GM21717 (cell line): Measurements from ENCODE around the gene KIF26B.

Experiments
- ATAC-seq: cut with Tn5 transposase; IDR thresholded peaks from one replicate; pipeline ENCODE4 v1.9.1; 2021; ENCODE audit warnings: mild to moderate bottlenecking, moderate library complexity; ENCODE audit not compliant: unreplicated experiment

The KIF26B gene

DNA sequence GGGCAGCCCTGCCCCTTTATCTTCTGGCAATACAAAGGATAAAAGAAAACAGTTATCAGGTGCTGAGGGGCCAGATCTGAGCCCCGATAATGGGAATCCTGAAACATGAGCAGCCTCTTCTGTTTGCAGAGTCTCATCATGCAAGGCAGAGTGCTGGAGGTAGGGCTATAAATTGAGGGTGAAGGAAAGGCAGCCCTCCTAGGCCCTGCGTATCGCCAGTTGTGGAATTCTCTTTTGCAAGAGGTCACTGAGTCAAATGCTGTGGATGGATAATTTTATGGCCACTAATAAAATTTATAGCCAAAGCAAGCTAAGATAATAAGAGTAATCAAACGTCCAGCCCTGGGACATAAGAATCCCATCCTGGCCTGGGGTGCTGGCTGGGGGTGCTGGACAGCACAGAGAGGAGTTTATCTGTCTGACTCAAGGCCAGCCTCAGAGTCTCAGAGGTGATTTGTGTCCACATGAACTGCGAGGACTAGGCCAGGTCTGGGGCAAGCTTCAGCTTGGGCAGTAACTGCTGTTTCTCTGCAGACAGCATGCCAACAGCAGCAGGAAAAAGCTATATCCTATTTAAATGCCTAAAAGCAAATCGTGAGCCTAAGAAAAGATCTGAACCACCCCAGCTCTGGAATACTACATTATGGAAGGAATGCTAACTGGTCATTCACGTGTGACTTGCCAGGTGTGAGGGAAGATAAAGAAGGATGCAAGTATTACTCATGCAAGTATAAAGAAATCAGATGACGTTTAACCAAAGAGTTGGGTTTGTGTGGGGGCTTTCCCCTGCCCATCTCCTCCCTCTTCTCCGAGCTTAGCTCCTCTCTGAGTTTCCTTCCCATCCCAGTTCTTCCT, 254.8 kb downstream of the KIF26B start:
- no peak for ATAC-seq

DNA sequence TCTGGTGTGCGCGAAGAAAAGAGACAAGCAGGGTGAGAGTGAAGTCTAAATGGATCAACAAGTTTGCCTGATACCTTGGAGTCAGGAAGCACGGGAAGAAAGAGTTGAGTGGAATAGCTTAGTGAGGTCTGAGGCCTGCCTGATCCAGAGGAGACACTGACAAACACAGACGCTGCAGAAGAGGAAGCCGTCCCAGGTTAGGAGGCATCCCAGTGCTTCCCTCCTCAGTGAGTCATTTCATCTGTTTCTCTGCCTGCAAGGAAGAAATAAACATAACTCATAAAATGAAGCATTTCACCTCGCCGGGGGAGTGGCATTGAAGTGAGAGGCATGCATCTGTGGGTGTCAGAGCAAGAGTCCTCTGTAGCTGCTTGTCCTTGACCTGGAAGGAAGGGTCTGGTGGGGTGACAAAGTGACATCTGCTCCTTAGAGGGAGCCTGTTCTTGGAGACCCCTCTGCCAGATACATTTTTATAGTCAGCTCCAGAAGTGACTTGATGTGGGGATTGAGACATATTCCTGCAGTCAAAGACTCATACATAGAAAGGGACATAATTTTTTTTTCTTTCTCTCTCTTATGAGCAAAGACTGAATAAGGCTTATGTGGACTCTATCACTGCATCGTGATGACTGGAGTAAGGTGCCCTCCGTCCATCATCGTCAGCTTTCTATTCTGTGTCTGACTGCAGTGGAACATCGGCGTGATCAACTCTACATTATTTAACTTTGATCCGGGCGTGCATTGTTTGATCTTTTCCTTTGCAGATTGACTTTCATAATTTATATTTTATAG, 256.7 kb downstream of the KIF26B start:
- no peak for ATAC-seq

DNA sequence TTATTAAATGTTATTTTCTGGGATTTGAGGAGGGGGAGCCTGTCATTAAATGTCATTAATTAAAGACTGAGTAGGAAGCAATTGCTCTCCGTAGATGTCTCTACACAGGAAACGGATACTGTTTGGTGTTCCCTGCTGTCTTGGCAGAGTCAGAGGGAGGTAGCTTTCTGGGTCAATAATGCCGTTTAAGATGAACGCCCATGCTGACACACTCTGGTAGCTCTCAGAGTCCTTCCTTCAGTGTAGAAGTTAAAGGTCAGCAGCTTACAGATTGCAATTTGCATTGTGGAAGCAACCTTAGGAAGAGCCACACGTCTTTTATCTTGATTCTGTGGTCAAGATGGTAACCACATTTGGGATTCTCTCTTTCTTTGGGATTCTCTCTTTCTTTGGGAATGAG, 257.5 kb downstream of the KIF26B start:
- no peak for ATAC-seq

DNA sequence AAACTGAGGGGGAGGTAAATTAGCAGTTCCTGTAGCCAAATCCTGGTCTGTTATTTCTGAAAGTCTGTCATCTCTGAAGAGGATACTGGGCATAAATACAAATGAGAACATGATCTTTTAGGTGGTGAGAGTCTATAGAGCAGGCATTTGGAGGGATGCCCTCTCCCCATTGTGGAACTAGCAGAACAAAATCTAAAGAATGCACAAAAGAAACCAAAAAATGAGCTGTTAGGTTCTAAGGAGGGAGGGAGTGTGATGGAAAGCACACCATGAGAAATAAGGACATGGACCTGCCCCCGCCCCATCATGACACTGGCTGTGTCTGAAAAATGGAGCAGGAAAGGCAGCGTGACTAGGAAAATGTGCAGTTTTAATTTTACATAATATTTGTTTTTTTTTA, 262.0 kb downstream of the KIF26B start:
- ATAC-seq = no peak

DNA sequence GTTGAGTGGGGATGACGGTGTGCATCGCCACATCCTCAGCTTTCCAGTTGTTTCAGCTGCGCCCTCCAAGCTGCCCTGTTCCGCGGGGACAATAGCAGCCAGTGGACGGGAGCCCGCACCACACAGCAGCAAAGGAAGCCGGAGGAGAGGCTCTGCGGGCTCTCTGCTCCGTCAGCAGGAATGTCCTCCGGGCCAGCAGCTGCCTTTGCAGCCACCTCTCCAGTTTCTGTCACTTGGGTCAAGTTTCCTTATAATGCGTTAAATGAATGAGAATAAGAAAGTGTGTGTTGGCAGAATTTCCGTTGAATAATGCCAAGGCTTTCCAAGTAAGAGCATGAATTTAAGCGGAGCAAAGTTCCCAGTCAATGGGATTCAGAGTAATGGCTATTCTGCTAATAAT, 263.3 kb downstream of the KIF26B start:
- ATAC-seq = no peak

DNA sequence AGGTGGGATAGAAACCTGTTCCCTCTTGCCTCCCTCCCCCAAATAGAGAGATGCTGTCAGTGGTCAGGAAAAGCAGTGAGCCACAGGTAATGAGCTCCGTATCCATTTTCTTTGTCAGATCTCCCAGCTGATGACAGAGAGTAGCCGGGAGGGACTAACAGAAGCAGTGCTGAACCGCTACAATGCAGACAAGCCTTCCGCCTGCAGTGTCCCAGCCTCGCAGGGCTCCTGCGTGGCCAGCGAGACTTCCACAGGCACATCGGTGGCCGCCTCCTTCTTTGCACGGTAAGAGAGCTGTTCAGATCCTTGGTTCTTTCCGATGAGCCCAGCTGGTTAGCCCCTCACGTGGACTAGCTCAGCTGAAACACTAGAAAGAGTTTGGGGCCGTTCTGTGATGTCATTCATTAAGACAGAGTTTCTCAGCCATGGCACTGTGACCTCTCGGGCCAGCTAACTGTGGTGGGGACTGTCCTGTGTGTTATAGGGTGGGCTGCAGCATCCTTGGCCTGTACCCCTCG, 264.7 kb downstream of the KIF26B start:
- no peak for ATAC-seq

DNA sequence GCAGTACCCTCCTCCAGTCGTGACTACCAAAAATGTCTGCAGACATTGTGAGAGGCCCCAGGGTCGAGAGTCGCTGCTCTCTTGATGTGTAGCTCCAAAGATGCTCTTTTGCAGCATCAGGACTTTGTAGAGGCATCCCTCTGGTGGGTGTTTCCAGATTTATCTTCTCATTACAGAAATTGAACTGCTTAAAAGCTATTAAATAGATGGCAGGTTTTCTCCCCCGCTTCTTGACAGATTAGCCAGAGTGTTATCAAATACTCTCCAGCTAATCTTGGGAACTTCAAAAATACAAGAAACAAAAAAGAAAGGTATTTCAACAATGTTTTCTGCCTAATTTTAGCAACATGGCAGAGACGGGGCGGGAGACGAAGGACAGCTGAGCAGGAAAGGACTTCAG, 265.2 kb downstream of the KIF26B start:
- ATAC-seq = no peak

DNA sequence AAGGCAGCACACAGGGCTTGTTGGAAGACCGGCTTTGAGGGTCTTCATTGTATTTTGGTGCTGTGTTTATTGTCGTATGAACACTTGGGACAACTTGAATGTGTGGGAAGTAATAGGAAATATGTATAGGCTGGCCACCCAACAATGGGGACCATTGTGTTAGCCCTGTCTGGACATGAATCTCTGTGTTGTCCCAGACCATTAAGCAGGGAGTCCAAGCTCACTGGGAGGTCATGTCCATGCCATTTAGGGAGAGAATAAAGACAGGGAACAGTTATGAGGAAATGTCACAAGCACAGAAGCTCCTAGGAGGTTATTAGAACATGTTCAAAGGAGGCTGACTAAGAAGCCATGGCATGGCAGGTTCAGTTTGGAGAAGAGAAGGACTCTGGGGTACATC, 266.1 kb downstream of the KIF26B start:
- no peak for ATAC-seq

DNA sequence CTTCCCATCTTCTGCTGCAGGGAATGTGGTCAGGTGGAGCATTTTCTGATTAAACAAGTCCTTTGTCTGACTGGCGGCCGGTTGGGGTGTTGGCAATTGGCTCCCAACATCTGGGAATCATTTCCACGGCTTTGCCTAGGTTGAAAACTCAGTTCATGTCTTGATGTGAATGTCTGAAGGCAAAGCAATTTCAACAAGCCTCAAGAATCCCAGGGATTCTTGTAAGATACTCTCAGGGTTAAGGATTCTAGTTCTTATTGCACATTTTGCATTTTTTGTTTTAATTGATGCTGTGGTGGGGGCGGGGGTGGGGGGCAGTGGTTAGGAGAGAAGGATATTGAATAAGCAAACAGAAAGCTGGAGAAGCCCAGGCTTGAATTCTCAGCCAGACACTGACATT, 273.9 kb downstream of the KIF26B start:
- ATAC-seq = no peak

DNA sequence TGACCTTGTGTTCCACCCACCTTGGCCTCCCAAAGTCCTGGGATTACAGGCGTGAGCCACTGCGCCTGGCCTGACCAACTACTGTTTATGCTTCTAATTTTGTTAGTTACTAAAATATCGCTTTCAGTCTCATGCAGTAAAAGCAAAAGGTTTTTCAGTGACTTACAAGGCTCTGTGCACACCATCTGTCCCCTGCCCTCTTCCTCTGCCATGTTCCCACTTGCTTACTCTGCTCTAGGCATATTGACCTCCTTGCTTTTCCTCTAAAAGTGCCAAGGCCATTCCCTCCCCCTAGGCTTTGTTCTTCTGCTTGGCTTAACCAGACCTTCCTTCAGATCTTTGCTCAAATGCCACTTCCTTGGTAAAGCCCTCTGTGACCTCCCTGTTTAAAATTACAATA, 276.9 kb downstream of the KIF26B start:
- ATAC-seq = no peak

DNA sequence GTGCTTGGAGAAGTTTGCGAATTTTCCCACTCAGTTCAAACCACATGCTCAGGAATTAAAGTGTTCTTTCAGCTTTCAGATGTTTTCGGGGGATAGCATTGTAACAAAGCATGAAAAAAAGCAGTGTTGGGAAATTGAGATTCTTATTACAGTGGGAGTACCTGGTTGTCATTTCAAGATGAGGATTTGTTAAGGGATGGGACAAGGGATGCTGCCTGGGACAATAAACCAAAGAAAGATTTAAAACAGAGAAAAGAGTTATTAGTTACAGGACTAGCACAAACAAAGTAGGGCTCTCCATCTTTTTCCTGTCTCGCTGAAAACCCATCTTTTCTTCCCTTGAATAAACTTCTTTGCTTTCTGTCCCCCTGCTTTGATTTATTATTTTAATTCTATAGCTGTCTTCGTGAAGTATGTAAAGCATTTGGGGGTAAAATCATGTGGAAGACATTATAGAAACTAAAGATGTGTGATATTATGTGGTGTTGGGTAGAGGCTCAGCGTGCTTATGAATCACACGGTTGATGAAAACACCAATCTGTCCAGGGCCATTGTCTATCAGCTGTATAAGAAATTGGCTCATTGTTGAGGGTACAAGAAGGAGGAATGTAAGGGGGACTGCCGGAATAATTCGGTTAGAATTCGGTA, 277.6 kb downstream of the KIF26B start:
- ATAC-seq = no peak

DNA sequence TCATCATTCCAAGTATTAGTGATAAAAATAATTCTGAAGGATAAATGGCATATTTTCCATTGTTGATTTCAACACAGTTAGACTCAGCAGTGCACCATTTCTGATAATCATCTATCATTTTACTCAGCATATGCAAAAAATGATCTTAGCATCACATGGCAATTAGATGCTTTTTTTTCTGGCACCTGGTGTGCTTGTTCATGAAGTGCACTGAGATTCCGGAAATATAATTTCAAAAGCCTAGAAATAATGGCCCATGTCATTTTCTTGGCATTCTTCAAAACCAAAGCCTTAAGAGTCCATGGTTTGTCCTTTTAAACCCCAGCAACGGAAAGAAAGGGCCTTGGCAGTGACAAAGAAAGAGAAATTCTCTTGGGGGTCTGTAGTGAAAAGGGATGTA, 278.8 kb downstream of the KIF26B start:
- ATAC-seq = no peak

DNA sequence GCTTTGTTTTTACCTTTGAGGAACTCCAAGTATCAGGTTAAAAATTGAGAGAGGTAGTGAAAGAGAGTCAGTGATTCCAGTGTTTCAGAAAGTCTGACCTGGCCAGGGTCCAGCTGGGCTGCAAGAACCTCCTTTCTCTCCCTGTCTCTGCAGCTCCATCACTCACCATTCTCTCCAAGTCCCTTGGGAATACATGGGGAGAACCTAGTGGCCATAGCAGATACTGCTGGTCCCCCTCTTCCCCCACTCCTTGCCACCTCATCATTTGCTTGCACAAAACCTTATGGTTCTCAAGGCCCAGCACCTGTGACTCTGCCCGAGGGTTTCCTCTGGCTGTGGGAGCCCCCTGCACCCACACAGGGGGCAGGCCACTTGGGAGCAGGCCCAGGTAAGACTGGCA, 279.5 kb downstream of the KIF26B start:
- no peak for ATAC-seq

DNA sequence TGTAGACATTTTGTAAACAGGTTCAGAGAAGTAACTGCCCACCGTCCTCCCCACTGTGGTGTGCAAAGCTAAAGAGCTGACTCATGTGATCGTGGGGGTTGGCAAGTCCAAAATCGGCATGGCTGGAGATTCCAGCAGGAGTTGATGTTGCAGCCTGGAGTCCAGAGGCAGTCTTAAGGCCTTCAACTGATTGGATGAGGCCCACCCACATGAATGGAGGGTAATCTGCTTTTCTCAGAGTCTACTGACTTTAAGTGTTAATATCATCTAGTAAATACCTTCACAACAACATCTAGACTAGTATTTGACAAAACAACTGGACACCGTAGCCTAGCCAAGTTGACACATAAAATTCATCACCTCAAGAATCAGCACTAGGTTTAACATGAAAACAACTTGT, 281.6 kb downstream of the KIF26B start:
- no peak for ATAC-seq

DNA sequence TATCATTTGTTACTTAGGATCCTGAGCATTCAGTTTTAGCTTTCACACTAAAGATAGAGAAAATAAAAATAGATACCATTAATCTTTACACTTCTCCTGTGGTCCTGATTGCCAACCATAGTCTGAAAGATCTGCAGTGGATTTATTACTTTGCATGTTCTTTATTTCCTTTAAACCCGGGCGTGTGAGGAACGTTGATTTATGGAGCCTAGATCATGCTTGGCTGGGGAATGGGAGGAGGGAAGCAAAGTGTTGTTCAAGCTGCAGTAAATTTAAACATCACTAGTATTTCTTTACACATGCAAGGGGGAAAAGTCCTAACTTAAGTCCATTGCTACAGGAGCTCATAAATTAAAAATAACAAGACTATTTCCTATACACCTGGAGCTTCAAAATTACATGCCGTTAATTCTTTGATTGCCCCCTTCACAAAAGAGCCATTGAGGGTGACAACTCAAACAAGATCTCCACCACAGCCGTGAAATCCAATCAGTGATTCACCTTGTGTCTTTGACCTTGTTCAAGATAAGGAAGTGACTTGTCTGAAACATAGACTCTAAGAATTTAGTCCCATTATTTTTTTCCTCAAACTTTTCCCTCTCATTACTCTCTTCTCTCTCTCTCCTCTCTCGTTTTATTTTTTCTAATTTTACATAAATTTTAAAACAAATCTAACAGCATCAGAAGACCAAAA, 282.7 kb downstream of the KIF26B start:
- ATAC-seq = no peak

DNA sequence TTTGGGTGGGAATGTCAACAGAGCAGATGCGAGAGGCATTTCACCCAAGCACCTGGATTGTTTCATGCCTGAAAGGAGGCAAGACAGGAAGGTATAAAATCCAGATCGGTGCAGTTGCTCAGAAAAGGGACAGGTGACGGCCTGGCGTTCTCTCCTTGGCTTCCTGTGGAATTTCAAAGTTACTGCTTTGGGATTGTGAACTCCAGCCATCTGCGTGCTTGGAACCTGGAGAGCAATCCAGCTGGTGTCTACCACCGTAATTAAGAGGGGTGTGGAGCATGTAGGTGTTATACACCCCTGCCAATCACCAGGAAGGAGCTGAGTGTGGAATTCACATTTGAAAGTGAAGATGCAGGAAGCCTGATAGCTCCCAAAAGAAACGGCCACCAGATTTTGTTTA, 286.1 kb downstream of the KIF26B start:
- ATAC-seq = no peak

DNA sequence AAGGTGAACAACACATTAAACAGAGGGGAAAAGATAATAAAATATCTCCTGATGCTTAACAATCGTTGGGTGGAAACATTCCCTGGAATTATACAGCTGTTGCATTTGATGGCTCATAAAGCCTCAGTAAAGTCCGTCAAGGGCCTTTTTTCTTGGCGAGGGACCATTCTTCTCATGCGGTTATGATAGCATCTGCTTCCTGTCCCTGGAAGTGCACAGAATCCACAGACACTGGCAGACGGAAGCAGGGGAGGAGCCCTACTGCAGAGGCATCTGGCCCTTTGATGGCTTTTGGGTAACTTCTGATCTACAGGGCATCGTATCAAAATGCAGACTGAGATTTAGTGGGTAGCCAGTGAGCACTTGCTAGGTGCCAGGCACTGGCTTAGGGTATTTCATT, 286.9 kb downstream of the KIF26B start:
- no peak for ATAC-seq

DNA sequence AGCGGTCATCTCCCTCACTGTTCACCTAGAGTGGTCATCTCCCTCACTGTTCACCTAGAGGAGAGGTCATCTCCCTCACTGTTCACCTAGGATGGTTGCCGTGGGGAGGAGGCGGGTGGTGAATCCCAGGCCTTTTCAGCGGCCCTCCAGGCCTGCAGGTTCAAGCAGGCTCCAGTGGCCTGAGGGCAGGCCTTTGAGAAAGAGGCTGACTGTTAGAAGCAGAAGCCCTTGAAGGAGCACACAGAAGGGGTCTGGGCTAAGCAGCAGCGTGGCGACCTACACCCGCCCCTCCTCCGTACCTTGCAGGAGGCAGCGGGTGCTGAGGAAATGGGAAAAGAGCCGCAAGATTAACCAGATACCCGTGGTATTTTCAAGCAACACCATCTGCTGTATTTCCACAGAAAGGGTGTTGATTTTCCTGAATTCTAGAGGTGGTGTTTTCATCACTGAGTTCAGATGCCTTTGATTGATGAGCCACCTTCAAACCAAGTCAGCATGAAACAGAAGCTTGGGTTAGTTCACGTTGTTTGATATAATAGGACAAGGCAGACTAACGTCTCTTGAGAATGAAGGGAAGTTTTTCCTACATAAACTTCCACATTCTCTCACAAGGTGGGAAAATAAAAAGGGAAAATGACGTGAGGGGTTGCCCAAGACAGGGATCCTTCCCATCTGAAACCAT, 289.5 kb downstream of the KIF26B start:
- no peak for ATAC-seq

DNA sequence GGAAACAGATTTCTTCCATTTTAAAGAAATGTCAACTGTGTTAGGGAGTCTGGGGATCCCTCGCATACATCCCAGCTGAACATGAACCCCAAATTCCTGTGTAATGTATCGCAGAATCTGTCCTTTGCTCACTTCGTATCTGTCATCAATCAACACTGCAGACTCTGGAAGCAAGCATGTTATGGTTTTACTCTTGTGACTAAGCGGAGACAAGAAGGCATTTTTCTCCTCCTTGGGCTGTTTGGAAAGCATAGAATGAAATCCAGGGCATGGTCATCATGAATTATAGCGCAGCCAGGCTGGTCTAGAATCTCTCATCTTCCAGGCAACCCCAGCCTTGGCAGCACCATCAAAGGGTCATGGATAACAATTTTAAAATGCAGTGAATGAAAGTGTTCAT, 290.2 kb downstream of the KIF26B start:
- no peak for ATAC-seq

DNA sequence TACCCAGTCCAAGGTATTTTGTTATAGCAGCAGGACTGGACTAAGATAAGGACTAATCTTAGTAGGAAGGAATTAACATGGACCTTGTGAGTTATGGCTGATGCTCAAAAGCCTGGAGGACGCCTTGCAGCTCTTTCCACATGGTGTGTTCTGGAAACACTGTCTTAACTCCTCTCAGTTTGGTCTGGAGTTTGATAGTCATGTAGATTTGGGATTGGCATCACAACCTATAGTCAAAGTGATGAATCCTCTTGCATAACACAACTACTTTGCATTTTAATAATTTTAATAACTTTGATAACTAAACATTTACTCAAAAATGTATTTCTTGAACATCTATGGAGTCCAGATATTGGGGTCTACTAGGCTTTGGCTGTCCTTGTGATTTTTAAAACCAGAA, 293.7 kb downstream of the KIF26B start:
- ATAC-seq = no peak
